HFF-Myc (cell line): ENCODE measurements around the gene LRP8.
A peak's percentile ranks its signal among the peaks of the same experiment; 100 is the strongest.

Experiments used
- DNase-seq: peaks from one replicate; pipeline ENCODE4 v3.0.0-alpha.2; 2011; ENCODE audit warnings: low read depth; ENCODE audit errors: extremely low read depth
- H3K4me3 ChIP-seq: replicated peaks from 2 replicates; pipeline ENCODE4 v1.5.1; 2011; ENCODE audit warnings: low read depth, mild to moderate bottlenecking, control low read depth, low read length
- TF ChIP-seq, protein P1 (sequence below): IDR thresholded peaks from 2 replicates; pipeline ENCODE4 v1.5.1; 2012; ENCODE audit warnings: mild to moderate bottlenecking, low read depth, low read length, control low read depth; ENCODE audit errors: missing control alignments

The LRP8 gene

DNA sequence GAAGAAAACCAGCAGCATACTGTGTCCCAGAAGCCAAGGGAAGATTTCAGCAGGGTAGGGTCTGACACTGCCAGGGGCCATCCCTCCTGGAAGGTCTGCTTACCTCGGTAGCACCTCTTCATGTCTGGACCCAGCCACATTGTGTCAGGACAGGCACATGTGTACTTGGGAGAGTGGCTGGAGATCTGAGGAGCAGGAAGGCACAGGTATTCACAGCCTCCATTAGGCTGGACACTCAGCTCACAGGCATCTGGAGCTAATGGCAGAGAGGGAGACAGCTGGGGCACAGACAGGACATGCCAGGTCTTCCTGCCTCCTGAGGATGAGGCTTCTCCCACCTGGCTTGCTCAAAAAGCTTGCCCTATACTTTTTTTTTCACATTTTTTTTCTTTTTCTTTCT, 69.7 kb downstream of the LRP8 start:
- TF ChIP-seq, protein P1, sequence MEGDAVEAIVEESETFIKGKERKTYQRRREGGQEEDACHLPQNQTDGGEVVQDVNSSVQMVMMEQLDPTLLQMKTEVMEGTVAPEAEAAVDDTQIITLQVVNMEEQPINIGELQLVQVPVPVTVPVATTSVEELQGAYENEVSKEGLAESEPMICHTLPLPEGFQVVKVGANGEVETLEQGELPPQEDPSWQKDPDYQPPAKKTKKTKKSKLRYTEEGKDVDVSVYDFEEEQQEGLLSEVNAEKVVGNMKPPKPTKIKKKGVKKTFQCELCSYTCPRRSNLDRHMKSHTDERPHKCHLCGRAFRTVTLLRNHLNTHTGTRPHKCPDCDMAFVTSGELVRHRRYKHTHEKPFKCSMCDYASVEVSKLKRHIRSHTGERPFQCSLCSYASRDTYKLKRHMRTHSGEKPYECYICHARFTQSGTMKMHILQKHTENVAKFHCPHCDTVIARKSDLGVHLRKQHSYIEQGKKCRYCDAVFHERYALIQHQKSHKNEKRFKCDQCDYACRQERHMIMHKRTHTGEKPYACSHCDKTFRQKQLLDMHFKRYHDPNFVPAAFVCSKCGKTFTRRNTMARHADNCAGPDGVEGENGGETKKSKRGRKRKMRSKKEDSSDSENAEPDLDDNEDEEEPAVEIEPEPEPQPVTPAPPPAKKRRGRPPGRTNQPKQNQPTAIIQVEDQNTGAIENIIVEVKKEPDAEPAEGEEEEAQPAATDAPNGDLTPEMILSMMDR, result no peak
- H3K4me3 ChIP-seq, result no peak overlapping the region
- no peak for DNase-seq

DNA sequence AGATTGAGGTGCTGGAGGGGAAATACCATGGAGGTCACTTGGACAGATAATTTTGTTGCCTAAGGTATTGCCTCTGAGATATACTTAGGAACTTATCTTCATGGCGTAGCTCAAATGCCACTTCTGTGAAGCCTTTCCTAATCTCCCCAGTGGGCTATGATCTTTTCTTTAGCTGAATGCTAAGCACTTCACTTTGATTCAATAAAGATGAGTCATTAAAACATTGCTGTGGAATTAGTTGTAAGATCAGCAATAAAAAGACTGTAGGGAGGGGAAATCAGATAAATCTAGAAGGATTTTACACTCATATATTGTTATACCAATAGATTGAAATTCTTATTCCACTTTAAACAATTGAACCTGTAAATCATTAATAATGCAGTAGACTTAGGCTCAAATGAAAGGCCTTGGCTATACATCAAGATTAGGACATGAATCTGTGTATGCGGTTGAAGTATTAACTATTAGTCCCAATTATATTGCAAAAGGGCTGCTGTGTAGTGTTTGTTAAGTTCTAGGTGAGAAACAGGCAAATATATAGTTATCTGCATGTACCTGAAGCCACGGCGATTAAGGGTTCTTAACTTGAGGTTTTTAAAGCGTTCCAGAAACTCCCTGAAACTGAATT, 70.3 kb downstream of the LRP8 start:
- H3K4me3 ChIP-seq, result no peak overlapping the region
- no peak for DNase-seq
- TF ChIP-seq, protein P1, result no peak

DNA sequence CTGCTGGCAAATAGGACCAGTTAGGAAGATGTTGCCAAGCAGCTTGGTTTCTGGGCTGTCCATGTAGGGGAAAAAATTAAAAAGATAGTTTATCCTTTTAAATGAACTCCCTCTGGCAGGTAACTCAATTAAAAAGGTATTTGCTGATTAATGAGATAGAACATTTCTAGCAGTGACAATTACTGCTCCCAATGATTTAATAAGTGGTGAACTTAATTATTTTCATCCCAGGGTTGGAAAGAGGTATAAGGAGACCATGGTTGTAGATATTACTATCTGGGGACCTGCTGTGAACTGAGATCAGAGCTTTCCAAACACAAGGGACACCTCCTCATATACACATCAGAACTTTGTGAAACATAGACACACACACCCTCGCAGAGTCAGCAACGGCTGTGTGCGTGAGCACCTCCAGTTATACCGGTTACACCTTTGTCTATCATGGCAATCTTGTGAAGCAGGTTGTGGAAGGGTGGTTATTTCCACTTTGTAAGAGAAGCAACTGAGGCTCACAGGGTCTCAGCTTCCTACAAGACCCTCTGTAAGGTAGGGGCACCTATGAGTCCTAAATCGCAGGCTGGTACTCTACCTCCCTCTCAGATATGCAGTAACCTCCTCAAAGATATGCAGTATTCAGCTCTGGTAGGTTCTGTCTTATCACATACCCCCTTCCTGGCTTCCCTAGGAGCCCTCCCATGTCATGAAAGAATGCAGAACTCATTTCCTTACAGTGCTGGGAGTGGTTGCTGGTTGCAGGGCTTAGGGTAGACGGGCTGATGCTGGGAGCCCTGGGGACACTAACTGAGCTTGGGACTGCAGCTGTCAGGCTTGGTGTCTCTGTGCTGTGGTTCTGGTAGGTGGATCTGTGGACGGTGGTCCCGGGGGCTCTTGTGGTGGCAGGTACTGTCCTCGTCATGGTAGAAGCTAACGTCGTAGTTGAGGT, 71.1 kb downstream of the LRP8 start:
- H3K4me3 ChIP-seq, result no peak overlapping the region
- no peak for DNase-seq
- TF ChIP-seq, protein P1, result no peak

DNA sequence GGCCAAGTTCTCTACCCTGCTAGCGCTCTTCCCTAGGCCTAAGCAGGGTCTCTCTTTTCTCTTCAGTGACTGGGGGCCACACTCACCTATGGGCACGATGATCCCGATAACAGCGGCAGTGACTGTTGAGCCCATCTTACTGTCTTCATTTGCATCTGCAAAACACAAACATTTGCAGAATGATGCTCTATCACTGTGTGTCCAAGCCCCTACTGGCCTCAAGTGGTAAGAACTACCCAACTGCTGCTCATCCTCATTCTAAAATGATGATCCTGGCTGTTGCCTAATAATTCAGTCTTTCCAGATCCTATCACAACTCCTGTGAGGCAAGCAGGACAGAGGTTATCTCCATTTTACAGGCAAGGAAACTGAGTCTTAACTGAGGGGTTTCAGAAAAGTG, 72.8 kb downstream of the LRP8 start:
- TF ChIP-seq, protein P1, result peak; percentile 18
- no peak overlapping the region for H3K4me3 ChIP-seq
- DNase-seq, result no peak

DNA sequence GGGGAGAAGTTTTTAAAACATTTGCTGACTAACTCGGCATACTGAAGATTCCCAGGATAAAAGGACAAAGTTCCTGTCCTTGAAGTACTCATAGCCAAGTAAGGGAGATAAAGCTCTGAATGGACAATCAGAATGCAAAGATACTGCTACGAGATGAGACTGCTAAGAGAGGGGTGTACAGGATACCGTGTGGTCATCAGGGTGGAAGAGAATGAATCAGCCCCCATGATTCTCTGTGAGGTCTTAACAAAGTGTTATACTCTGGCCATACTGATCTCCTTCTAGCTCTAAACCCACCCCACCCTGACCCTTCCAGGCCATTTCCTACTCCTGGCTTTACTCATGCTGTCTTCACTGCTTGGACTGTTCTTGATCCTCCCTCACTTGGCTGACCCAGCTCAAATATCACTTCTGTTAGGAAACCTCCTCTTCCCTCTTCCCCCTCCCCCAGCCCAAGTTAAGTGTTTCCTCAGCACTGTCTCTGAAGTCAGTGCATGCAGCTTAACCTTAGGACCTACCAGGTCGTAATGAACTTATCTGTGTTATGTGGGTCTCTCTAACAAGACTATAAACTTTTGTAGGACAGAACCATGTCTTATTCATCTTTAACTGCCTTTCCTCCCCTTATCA, 73.7 kb downstream of the LRP8 start:
- DNase-seq, result no peak
- H3K4me3 ChIP-seq, result no peak overlapping the region
- TF ChIP-seq, protein P1, result no peak

DNA sequence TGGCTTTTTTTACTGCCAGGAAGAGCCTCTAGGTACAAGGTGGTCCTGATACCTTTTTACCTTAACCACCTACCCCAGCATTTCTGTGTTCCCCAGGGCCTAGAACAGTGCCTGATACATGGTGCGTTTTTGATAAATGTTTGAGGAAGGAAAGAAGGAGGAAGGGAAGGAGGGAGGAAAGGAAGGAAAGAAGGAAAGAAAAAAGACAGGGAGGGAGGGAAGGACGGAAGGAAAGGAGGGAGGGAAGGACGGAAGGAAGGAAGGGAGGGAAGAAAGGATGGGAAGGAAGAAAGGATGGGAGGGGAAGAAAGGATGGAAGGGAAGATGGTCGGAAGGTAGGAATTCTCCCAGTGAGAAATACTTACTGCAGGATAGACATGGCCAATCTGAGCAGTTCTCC, 77.5 kb downstream of the LRP8 start:
- TF ChIP-seq, protein P1, result no peak
- no peak overlapping the region for H3K4me3 ChIP-seq
- no peak for DNase-seq
